Activated B cell treated with CpG ODN at 0.5 μM for 24 hours (primary cell): ENCODE measurements around the gene ARMS2. TPM values are rescaled to one million over a fixed set of nuclear protein-coding genes. Genes with fewer than 3 reads are reported as not detected.

Source experiments
- ATAC-seq: fragments of 200-7000 bp; cut with Tn5 transposase; one replicate; pipeline ENCODE4 v1.10.0; 2021; ENCODE audit warnings: low read depth, mild to moderate bottlenecking, moderate library complexity
- CTCF ChIA-PET: fragments of 350-600 bp; sonication (Branson Sonifier 250); formaldehyde crosslinking; loops from one replicate; lab custom pipeline; 2021; ENCODE audit warnings: antibody characterized with exemption; lab: Charles Lee
- POLR2A ChIA-PET: fragments of 350-600 bp; sonication (Branson Sonifier 250); formaldehyde crosslinking; loops from one replicate; lab custom pipeline; 2021; ENCODE audit warnings: antibody characterized with exemption; lab: Charles Lee
- DNase-seq: peaks from one replicate; pipeline ENCODE4 v3.0.0; 2022
- H3K27ac Mint-ChIP-seq: one replicate; pipeline ENCODE4 v1.8.0; 2020; ENCODE audit warnings: mixed read lengths
- H3K27me3 Mint-ChIP-seq: one replicate; pipeline ENCODE4 v1.8.0; 2021; ENCODE audit warnings: mixed read lengths
- H3K36me3 Mint-ChIP-seq: one replicate; pipeline ENCODE4 v1.8.0; 2021; ENCODE audit warnings: low read depth, mixed read lengths
- H3K4me1 Mint-ChIP-seq: one replicate; pipeline ENCODE4 v1.8.0; 2021; ENCODE audit warnings: mixed read lengths
- H3K4me3 Mint-ChIP-seq: one replicate; pipeline ENCODE4 v1.8.0; 2020; ENCODE audit warnings: mild to moderate bottlenecking, mixed read lengths
- H3K9me3 Mint-ChIP-seq: one replicate; pipeline ENCODE4 v1.8.0; 2020; ENCODE audit warnings: mixed read lengths
- intact Hi-C: fragments of 100-400 bp; cut with micrococcal nuclease; formaldehyde crosslinking; loops from one replicate; pipeline ENCODE4 v1.15.1; 2024
- total RNA-seq: library from RNA; stranded (reverse); gene quantifications from 2 replicates; pipeline ENCODE4 v1.2.3, GENCODE V29; 2022
- TF ChIP-seq, protein P1 (sequence below): fragments of 200-600 bp; IDR thresholded peaks from one replicate; pipeline ENCODE4 v1.8.0; 2022; ENCODE audit warnings: antibody characterized with exemption, mild to moderate bottlenecking

ARMS2 gene
- total RNA-seq, 1 donor from 2014 or later = not detected

DNA sequence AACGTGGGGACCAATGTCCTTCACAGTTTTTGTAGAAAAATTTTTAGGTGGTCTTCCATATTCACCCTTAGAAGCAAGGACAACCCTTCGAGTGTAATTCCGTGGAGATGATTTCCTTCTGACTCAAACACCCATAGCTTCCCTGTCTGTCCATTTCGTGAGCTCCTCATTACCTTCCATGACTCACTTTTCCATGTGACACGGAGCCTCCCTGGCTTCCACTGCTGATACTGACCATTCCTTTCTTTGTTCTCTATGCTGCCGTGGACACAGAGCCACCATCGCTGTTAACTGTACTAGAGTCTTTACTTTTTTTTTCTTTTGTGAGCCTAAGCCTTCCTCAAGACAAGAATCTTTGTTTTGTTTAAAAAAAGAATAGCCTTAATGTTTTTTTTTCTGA is 12.5 kb upstream of the ARMS2 start:
- POLR2A ChIA-PET = no interaction called here
- H3K4me3 Mint-ChIP-seq = no peak overlapping the region

DNA sequence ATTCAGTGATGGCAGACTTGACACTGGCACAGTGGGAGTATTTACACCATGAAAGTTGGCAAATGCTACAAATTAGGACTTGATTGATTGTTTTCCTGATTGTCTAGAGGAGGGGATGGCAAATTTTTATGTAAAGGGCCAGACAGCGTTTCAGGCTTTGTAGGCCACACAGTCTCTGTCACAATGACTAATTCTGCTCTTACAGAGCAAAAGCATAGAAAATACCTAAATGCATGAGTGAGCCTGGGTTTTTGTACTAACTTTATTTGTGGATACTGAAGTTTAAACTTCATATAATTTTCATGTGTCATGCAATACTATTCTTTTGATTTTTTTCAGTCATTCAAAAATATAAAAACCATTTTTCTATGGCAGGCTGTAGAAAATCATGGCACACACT is 9.0 kb upstream of the ARMS2 start:
- CTCF ChIA-PET = no interaction called here
- H3K4me1 Mint-ChIP-seq = no peaks in the 10 kb centered on the region
- POLR2A ChIA-PET = no interaction called here

More for the DNA sequence above, 12.5 kb upstream of the ARMS2 start:
- no peak for ATAC-seq
- no peak for DNase-seq
- intact Hi-C loops = no loop called here
- Mint-ChIP-seq H3K27me3 (peaks cover 4% of the 10 kb centered on the region), H3K4me1 (no peaks in the 10 kb centered on the region), H3K9me3 (peaks cover 3% of the 10 kb centered on the region), H3K36me3 (no peaks in the 10 kb centered on the region), H3K27ac (no peak overlapping the region)
- CTCF ChIA-PET = interaction anchor here (0.8 kb wide), 1 partner anchor 143 kb away, joined by 3 read pairs; no protein-coding TSS in a partner anchor
- TF ChIP-seq, protein P1, sequence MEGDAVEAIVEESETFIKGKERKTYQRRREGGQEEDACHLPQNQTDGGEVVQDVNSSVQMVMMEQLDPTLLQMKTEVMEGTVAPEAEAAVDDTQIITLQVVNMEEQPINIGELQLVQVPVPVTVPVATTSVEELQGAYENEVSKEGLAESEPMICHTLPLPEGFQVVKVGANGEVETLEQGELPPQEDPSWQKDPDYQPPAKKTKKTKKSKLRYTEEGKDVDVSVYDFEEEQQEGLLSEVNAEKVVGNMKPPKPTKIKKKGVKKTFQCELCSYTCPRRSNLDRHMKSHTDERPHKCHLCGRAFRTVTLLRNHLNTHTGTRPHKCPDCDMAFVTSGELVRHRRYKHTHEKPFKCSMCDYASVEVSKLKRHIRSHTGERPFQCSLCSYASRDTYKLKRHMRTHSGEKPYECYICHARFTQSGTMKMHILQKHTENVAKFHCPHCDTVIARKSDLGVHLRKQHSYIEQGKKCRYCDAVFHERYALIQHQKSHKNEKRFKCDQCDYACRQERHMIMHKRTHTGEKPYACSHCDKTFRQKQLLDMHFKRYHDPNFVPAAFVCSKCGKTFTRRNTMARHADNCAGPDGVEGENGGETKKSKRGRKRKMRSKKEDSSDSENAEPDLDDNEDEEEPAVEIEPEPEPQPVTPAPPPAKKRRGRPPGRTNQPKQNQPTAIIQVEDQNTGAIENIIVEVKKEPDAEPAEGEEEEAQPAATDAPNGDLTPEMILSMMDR = no peak

DNA sequence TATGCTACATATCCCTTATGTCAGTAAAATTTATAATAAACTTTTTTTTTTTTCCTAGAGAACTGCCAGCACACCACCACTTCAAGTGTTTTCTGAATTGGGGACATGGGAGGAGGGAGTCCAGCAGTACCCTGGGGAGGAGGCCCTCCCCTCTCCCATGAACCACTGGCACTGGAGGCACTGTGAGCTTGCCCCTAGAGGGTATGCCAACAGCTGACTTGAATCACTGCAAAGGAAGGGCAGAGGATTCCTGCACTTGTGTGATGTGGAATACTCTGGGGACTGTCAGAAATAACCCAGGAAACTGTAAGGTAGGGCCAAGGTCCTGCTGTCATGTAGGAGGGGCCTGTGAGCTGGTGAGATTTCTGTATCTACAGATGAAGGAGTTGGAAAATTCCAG is 8.5 kb upstream of the ARMS2 start:
- Mint-ChIP-seq H3K27ac (no peak overlapping the region), H3K4me1 (no peaks in the 10 kb centered on the region), H3K9me3 (no peaks in the 10 kb centered on the region), H3K4me3 (no peak overlapping the region), H3K36me3 (no peaks in the 10 kb centered on the region), H3K27me3 (peaks cover 18% of the 10 kb centered on the region)
- DNase-seq (no peak), ATAC-seq (no peak)
- ChIA-PET CTCF (no interaction called here), POLR2A (no interaction called here)
- intact Hi-C loops = no loop called here
- TF ChIP-seq, protein P1 = no peak

More for the DNA sequence above, 9.0 kb upstream of the ARMS2 start:
- ATAC-seq = no peak
- Mint-ChIP-seq H3K4me3 (no peak overlapping the region), H3K27me3 (peaks cover 18% of the 10 kb centered on the region), H3K27ac (no peak overlapping the region), H3K9me3 (peaks cover under 1% of the 10 kb centered on the region), H3K36me3 (no peaks in the 10 kb centered on the region)
- TF ChIP-seq, protein P1 = no peak
- DNase-seq = no peak
- intact Hi-C loops = no loop called here

DNA sequence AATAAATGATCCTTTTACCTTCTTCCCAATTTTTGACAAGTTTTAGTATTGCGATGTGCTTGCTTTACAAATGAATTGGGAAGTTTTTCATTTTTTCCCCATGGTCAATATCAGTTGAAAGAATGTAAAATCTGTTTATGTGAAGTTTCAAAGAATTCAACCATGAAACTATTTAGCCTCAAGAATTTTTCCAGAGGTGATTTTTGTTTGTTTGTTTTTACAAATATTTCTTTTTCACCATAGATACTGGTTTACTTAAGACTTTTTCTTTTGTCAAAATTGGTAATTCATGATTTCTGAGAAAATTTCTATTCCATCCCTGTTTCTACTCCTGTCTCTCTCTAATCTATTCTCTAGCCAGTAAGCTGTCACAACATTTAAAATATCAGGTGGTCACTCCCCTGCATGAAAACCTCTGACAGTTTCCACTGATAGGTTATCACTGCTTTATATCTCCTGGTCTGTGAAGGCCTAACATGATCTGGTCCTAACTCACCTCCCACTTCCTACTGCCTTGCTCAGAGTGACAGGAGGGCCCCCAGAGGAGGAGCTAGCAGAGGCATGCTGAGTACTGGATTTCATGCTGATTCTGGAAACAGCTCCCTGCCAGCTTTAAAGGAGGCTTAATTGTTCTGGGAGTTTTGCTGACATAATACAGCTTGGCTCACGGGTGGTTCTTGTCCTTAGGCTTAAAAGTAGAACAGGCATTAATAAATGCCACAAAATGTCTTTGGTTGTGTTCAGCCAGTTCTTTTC is 7.6 kb upstream of the ARMS2 start:
- ChIA-PET POLR2A (no interaction called here), CTCF (no interaction called here)
- Mint-ChIP-seq H3K9me3 (no peaks in the 10 kb centered on the region), H3K27ac (no peak overlapping the region), H3K4me3 (no peak overlapping the region), H3K4me1 (no peaks in the 10 kb centered on the region), H3K27me3 (peaks cover 25% of the 10 kb centered on the region), H3K36me3 (no peaks in the 10 kb centered on the region)
- TF ChIP-seq, protein P1 = no peak
- ATAC-seq (no peak), DNase-seq (no peak)
- intact Hi-C loops = no loop called here

DNA sequence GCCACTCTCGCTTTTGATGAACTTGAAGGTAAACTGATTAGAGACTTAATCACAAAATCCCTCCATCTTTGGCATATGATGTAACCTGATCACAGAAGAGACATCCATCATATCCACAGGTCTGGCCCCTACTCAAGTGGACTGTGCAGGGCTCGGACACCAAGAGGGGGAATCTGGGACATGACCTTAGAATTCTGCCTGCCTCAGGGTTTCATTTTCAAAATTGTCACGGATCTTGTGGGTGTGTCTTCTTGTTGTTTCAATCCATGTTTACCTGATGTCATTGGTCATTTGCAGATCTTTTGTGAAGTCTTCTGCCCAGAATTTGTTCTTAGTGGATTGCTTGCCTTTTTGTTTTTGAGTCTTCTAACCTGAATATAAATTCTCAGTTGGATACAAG is 5.9 kb upstream of the ARMS2 start:
- Mint-ChIP-seq H3K4me3 (no peak overlapping the region), H3K36me3 (no peaks in the 10 kb centered on the region), H3K9me3 (no peaks in the 10 kb centered on the region), H3K4me1 (no peaks in the 10 kb centered on the region), H3K27ac (no peak overlapping the region), H3K27me3 (peaks cover 25% of the 10 kb centered on the region)
- intact Hi-C loops = no loop called here
- DNase-seq (no peak), ATAC-seq (no peak)
- CTCF ChIA-PET = interaction anchor here (2.1 kb wide), 1 partner anchor 13 kb away, joined by 4 read pairs; no protein-coding TSS in a partner anchor
- TF ChIP-seq, protein P1 = no peak
- POLR2A ChIA-PET = no interaction called here
